ENCODE measurements around the gene SUMO3.

DNA sequence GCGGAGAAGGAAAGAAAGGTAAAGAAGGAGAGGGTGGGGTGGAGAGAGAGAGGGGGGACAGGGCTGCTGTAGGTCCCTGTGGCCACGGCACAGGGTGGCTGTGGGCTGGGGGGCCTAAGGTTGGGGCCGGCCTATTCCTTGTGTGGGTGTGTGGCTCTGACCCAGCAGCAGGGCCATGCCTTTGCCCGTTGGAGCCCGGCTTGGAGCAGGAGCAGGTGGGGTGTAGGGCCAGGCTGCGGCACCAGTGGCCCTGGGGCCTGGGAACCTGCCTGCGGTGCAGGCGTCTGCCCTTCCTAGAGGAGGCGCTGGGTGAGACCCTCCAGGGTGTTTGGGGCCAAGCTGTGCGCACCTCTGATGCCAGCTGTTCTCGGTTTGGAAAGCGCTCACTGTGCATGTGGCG is 19.7 kb upstream of the SUMO3 start:
- TF ChIP-seq, protein P1, sequence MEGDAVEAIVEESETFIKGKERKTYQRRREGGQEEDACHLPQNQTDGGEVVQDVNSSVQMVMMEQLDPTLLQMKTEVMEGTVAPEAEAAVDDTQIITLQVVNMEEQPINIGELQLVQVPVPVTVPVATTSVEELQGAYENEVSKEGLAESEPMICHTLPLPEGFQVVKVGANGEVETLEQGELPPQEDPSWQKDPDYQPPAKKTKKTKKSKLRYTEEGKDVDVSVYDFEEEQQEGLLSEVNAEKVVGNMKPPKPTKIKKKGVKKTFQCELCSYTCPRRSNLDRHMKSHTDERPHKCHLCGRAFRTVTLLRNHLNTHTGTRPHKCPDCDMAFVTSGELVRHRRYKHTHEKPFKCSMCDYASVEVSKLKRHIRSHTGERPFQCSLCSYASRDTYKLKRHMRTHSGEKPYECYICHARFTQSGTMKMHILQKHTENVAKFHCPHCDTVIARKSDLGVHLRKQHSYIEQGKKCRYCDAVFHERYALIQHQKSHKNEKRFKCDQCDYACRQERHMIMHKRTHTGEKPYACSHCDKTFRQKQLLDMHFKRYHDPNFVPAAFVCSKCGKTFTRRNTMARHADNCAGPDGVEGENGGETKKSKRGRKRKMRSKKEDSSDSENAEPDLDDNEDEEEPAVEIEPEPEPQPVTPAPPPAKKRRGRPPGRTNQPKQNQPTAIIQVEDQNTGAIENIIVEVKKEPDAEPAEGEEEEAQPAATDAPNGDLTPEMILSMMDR (optimal IDR thresholded peaks at IDR 0.05 in 1 of 3, IDR thresholded peaks at IDR 0.05 in 1 of 3, conservative IDR thresholded peaks at IDR 0.05 in 1 of 3; ENCODE audit: extremely low read depth in 1 of 3, insufficient read depth in 2 of 3, low read length in 3 of 3), result no peak
- no peak for TF ChIP-seq EZH2 (IDR thresholded peaks at IDR 0.05; ENCODE audit: low read length)
